GM23248 (cell line): ENCODE data around the gene AOPEP. TPM values are rescaled to one million over a fixed set of nuclear protein-coding genes. Genes with fewer than 3 reads are reported as not detected.

Experiments
- DNase-seq: peaks from one replicate; pipeline ENCODE4 v3.0.0-alpha.2; 2015
- H2AFZ ChIP-seq: fragments of 200-600 bp; sonication (generic); 2 replicates; pipeline ENCODE4 v1.6.1; 2016; ENCODE audit warnings: antibody characterized with exemption
- H3F3A ChIP-seq: fragments of 200-600 bp; sonication (generic); 2 replicates; pipeline ENCODE4 v1.6.1; 2016; ENCODE audit warnings: mild to moderate bottlenecking, antibody characterized with exemption, mixed run types; ENCODE audit not compliant: insufficient read depth
- H3K27ac ChIP-seq: fragments of 200-600 bp; sonication (generic); 2 replicates; pipeline ENCODE4 v1.5.1; 2016; ENCODE audit warnings: mild to moderate bottlenecking
- H3K27me3 ChIP-seq: fragments of 200-600 bp; sonication (generic); replicated peaks from 2 replicates; pipeline ENCODE4 v1.6.1; 2016; ENCODE audit warnings: mild to moderate bottlenecking; ENCODE audit not compliant: insufficient read depth
- H3K36me3 ChIP-seq: fragments of 200-600 bp; sonication (generic); 2 replicates; pipeline ENCODE4 v1.6.1; 2016; ENCODE audit warnings: low read depth, mild to moderate bottlenecking
- H3K4me1 ChIP-seq: fragments of 200-600 bp; sonication (generic); 2 replicates; pipeline ENCODE4 v1.6.1; 2016; ENCODE audit warnings: mild to moderate bottlenecking; ENCODE audit not compliant: insufficient read depth
- H3K4me2 ChIP-seq: fragments of 200-600 bp; sonication (generic); one replicate; pipeline ENCODE4 v1.6.1; 2016; ENCODE audit warnings: mild to moderate bottlenecking; ENCODE audit not compliant: unreplicated experiment
- H3K4me3 ChIP-seq: fragments of 200-600 bp; sonication (generic); 2 replicates; pipeline ENCODE4 v1.5.1; 2016; ENCODE audit warnings: mild to moderate bottlenecking
- H3K79me2 ChIP-seq: fragments of 200-600 bp; sonication (generic); 2 replicates; pipeline ENCODE4 v1.6.1; 2016; ENCODE audit warnings: mild to moderate bottlenecking; ENCODE audit not compliant: insufficient read depth
- H3K9ac ChIP-seq: fragments of 200-600 bp; sonication (generic); 2 replicates; pipeline ENCODE4 v1.6.1; 2016; ENCODE audit warnings: mild to moderate bottlenecking
- H3K9me2 ChIP-seq: fragments of 200-600 bp; sonication (generic); 2 replicates; pipeline ENCODE4 v1.6.1; 2016; ENCODE audit warnings: mixed run types, mild to moderate bottlenecking, moderate library complexity; ENCODE audit not compliant: insufficient read depth
- H3K9me3 ChIP-seq: fragments of 200-600 bp; sonication (generic); one replicate; pipeline ENCODE4 v1.6.1; 2017; ENCODE audit warnings: low read depth
- H4K20me1 ChIP-seq: fragments of 200-600 bp; sonication (generic); 2 replicates; pipeline ENCODE4 v1.6.0; 2016; ENCODE audit not compliant: insufficient read depth
- EZH2 ChIP-seq: fragments of 200-600 bp; sonication (generic); IDR thresholded peaks from 2 replicates; pipeline ENCODE4 v1.6.1; 2018; ENCODE audit warnings: antibody characterized with exemption, mild to moderate bottlenecking; ENCODE audit not compliant: insufficient read depth, poor library complexity, severe bottlenecking
- EZH2phosphoT487 ChIP-seq: fragments of 200-600 bp; sonication (generic); IDR thresholded peaks from 2 replicates; pipeline ENCODE4 v1.6.1; 2018; ENCODE audit warnings: antibody characterized with exemption, moderate library complexity, mild to moderate bottlenecking, low read depth; ENCODE audit not compliant: insufficient read depth
- WGBS, 2 experiments: methylation state at CpG; one replicate each; pipeline ENCODE4 v1.1.6; 2015 to 2017; ENCODE audit warnings: low lambda C conversion rate in 2 of 2, low coverage in 1 of 2; ENCODE audit errors: missing lambda C conversion rate in 2 of 2; 5-methylcytosine and 5-hydroxymethylcytosine counted together
- in situ Hi-C: fragments of 300-500 bp; cut with MboI; formaldehyde crosslinking; loops from 2 replicates; pipeline ENCODE4 v1.15.0; 2020
- polyA plus RNA-seq: library from polyadenylated mRNA; unstranded; fragments of >200 nt; fragmentation: Nextera tagmentation; extraction: Ambion mirVana; gene quantifications from 2 replicates; pipeline ENCODE4 v1.2.1, GENCODE V29; 2016
- total RNA-seq: library from RNA; depleted of rRNA; stranded (reverse); fragments of >200 nt; shearing (Covaris generic); gene quantifications from 2 replicates; pipeline ENCODE4 v1.2.3, GENCODE V29; 2014

AOPEP gene
- total and polyA plus RNA-seq, 2 experiments from 2014 or later: 90.0 to 120 TPM

DNA sequence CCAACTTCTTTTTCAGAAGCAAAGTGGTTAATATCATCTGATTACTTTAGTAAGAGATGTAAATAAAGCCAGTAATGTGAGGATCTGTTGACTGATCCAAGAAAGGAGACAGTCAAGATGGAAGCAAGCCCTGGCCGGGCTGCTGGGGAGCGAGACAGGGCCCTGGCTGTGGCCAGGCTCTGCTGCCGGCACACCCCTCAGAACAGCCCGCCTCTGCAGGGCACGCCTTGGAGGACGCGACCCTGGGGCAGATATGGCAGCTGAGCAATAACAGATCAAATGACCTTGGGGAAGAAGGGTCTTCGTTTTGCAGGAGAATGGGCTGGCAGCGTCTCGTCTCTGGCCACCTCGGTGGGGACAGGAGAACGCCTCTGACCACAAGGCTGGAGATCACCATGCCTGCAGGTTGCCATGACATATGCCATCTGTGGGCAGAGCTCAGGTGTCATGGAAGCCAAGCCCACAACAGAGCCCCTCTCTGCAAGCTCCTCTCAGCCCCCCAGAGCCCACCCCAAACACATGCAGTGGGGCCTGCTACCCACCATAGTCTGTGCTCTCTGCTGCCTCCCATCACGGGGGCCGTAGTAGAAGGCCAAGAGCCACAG, 384.5 kb downstream of the AOPEP start:
- no peaks in the 10 kb centered on the region for H3K4me1 ChIP-seq
- in situ Hi-C loops: no loop called here

GRCh38 chr9:95111716-95112115, 385.2 kb downstream of the AOPEP start:
- Histone ChIP-seq H3K27me3 (no peaks in the 10 kb centered on the region), H3K9me2 (no peaks in the 10 kb centered on the region), H3K4me3 (no peak overlapping the region), H4K20me1 (no peaks in the 10 kb centered on the region), H3K4me1 (no peaks in the 10 kb centered on the region), H3K36me3 (peaks cover 21% of the 10 kb centered on the region; the same call in 1 of the 2 replicates), H2AFZ (no peak overlapping the region), H3K27ac (no peak overlapping the region), H3K9me3 (no peaks in the 10 kb centered on the region), H3K79me2 (no peaks in the 10 kb centered on the region), H3K9ac (no peak overlapping the region), H3K4me2 (no peak overlapping the region), H3F3A (0 out of 2 replicates have a peak, but pooled peaks cover 5% of the 10 kb centered on the region)
- DNase-seq: no peak
- no peak for TF ChIP-seq EZH2phosphoT487
- TF ChIP-seq EZH2: no peak
- 98% methylated on average over 11 of the region's 11 CpGs for WGBS, 2 experiments
- in situ Hi-C loops: no loop called here

More for the DNA sequence above, 384.5 kb downstream of the AOPEP start:
- no peak overlapping the region for H3K4me2 ChIP-seq
- no peak overlapping the region for H2AFZ ChIP-seq
- no peaks in the 10 kb centered on the region for H3K27me3 ChIP-seq
- WGBS, 2 experiments: 77 to 85% methylated on average over 14 of the region's 14 CpGs
- DNase-seq: no peak
- no peaks in the 10 kb centered on the region for H3K9me2 ChIP-seq
- H3F3A ChIP-seq: peaks cover 9% of the 10 kb centered on the region; the same call in 1 of the 2 replicates
- H4K20me1 ChIP-seq: no peaks in the 10 kb centered on the region
- no peaks in the 10 kb centered on the region for H3K9me3 ChIP-seq
- no peak overlapping the region for H3K27ac ChIP-seq
- peaks cover 21% of the 10 kb centered on the region for H3K36me3 ChIP-seq
- no peaks in the 10 kb centered on the region for H3K79me2 ChIP-seq
- no peak overlapping the region for H3K9ac ChIP-seq
- H3K4me3 ChIP-seq: no peak overlapping the region
- TF ChIP-seq EZH2phosphoT487 (no peak), EZH2 (no peak)

DNA sequence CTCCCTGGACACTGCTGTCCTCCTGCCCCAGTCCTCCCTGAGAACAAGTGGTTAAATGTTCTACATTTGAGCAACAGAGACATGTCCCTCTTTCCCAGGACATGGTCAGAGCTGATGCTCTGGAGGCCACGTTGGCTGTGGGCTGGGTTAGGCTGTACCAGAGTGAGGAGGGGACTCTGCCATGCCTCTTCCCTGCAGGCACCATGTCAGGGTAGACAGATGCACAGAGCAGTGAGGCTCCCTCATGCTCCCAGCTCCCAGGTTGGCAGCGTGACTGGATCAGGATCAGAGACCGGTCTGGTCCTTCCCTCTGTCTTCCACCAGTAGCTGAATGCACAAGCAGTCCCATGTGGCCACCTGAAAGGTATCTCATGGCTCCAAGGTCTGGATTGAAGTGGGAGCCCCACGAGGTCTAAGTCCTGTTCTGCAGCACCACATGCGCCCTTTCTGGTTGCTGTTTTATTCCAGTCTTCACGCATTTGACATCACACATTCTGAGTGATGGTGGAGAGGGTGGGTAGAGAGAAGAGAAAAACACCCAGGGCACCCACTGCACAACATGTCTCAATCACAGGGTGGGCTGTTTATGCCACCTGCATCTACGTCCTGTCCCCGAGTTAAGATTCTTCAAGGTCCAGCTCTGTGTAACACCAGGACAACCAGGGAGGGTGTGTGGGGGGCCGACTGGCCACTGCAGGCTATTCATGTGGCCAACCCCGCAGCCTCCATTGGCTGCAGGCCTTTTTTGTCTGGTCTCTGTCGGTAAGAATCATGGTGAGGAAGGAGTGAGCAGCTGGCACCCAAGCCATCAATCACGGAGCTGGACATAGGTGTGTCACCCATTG, 386.2 kb downstream of the AOPEP start:
- Histone ChIP-seq H3K27ac (no peak overlapping the region), H3K9me3 (no peaks in the 10 kb centered on the region), H3K4me1 (no peaks in the 10 kb centered on the region), H3F3A (0 out of 2 replicates have a peak, but pooled peaks cover 2% of the 10 kb centered on the region), H3K4me3 (no peak overlapping the region), H3K9me2 (no peaks in the 10 kb centered on the region), H3K36me3 (peaks cover 21% of the 10 kb centered on the region; the same call in 1 of the 2 replicates), H3K4me2 (no peak overlapping the region), H2AFZ (no peak overlapping the region), H3K79me2 (no peaks in the 10 kb centered on the region), H3K27me3 (no peaks in the 10 kb centered on the region), H3K9ac (no peak overlapping the region), H4K20me1 (no peaks in the 10 kb centered on the region)
- 94 to 99% methylated on average over 11 to 12 of the region's 12 CpGs for WGBS, 2 experiments
- DNase-seq: no peak
- in situ Hi-C loops: no loop called here
- TF ChIP-seq EZH2phosphoT487: no peak
- no peak for TF ChIP-seq EZH2

GRCh38 chr9:95115104-95115503, 388.6 kb downstream of the AOPEP start:
- no peak overlapping the region for H2AFZ ChIP-seq
- no peak overlapping the region for H3K9ac ChIP-seq
- DNase-seq: no peak
- H3K79me2 ChIP-seq: no peaks in the 10 kb centered on the region
- H3K9me2 ChIP-seq: no peaks in the 10 kb centered on the region
- H3K27me3 ChIP-seq: no peaks in the 10 kb centered on the region
- no peaks in the 10 kb centered on the region for H4K20me1 ChIP-seq
- no peaks in the 10 kb centered on the region for H3K4me1 ChIP-seq
- TF ChIP-seq EZH2 (no peak), EZH2phosphoT487 (no peak)
- H3F3A ChIP-seq: 0 out of 2 replicates have a peak, but pooled peaks cover 6% of the 10 kb centered on the region
- H3K36me3 ChIP-seq: peaks cover 7% of the 10 kb centered on the region; the same call in 1 of the 2 replicates
- H3K9me3 ChIP-seq: no peaks in the 10 kb centered on the region
- H3K4me2 ChIP-seq: no peak overlapping the region
- H3K27ac ChIP-seq: no peak overlapping the region
- WGBS, 2 experiments: 91 to 92% methylated on average over 6 of the region's 6 CpGs
- in situ Hi-C loops: no loop called here
- no peak overlapping the region for H3K4me3 ChIP-seq
